Mesothelial cell of epicardium (in vitro differentiated cells): ENCODE measurements around the gene XPC. TPM values are rescaled to one million over a fixed set of nuclear protein-coding genes. Genes with fewer than 3 reads are reported as not detected.

Source experiments
- DNase-seq, 2 experiments: peaks; one replicate each; pipeline ENCODE4 v3.0.0; 2021; ENCODE audit warnings: low spot score in 2 of 2; ENCODE audit not compliant: unreplicated experiment in 2 of 2
- H3K27ac Mint-ChIP-seq: 2 replicates; pipeline ENCODE4 v1.8.0; 2021; ENCODE audit warnings: mixed read lengths
- H3K27me3 Mint-ChIP-seq: 2 replicates; pipeline ENCODE4 v1.8.0; 2021; ENCODE audit warnings: low read depth, mixed read lengths
- H3K36me3 Mint-ChIP-seq: 2 replicates; pipeline ENCODE4 v1.8.0; 2021; ENCODE audit warnings: mixed read lengths
- H3K4me1 Mint-ChIP-seq: 2 replicates; pipeline ENCODE4 v1.8.0; 2021; ENCODE audit warnings: mixed read lengths
- H3K4me3 Mint-ChIP-seq: 2 replicates; pipeline ENCODE4 v1.8.0; 2021; ENCODE audit warnings: mild to moderate bottlenecking, moderate library complexity, mixed read lengths
- H3K9me3 Mint-ChIP-seq: 2 replicates; pipeline ENCODE4 v1.8.0; 2021; ENCODE audit warnings: mixed read lengths
- total RNA-seq: library from RNA; stranded (reverse); gene quantifications from 3 replicates; pipeline ENCODE4 v1.2.1, GENCODE V29; 2021
- TF ChIP-seq, protein P1 (sequence below): fragments of 200-600 bp; sonication (generic); IDR thresholded peaks from one replicate; pipeline ENCODE4 v1.5.0; 2021; ENCODE audit warnings: antibody characterized with exemption; ENCODE audit not compliant: unreplicated experiment

Gene XPC
- total RNA-seq, 1 donor from 2014 or later, result 47.8 TPM

DNA sequence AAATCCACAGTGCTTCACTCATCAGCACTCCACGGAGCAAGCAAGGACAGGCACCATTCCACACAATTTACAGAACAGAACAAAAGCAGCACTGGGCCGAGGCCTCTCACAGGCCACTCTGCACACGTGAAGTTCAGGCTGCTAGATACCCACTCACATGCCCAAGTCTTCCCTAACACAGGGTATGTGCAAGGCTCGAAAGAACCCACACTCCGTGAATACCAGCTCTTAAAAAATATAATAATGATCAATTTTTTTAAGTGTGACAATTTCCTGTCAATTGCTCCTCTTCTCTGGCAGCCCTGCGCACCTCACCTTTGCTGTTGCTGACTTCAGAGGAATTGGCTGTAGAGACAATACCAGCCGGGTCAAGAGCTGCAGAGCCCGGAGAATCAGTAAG, 19.0 kb downstream of the XPC start:
- TF ChIP-seq, protein P1, sequence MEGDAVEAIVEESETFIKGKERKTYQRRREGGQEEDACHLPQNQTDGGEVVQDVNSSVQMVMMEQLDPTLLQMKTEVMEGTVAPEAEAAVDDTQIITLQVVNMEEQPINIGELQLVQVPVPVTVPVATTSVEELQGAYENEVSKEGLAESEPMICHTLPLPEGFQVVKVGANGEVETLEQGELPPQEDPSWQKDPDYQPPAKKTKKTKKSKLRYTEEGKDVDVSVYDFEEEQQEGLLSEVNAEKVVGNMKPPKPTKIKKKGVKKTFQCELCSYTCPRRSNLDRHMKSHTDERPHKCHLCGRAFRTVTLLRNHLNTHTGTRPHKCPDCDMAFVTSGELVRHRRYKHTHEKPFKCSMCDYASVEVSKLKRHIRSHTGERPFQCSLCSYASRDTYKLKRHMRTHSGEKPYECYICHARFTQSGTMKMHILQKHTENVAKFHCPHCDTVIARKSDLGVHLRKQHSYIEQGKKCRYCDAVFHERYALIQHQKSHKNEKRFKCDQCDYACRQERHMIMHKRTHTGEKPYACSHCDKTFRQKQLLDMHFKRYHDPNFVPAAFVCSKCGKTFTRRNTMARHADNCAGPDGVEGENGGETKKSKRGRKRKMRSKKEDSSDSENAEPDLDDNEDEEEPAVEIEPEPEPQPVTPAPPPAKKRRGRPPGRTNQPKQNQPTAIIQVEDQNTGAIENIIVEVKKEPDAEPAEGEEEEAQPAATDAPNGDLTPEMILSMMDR, result no peak
- H3K9me3 Mint-ChIP-seq, result peaks cover 27% of the 10 kb centered on the region
- H3K4me1 Mint-ChIP-seq, result no peaks in the 10 kb centered on the region
- no peaks in the 10 kb centered on the region for H3K27me3 Mint-ChIP-seq
- no peak overlapping the region for H3K4me3 Mint-ChIP-seq
- H3K27ac Mint-ChIP-seq, result no peak overlapping the region
- H3K36me3 Mint-ChIP-seq, result peaks cover 70% of the 10 kb centered on the region
- DNase-seq, result no peak

DNA sequence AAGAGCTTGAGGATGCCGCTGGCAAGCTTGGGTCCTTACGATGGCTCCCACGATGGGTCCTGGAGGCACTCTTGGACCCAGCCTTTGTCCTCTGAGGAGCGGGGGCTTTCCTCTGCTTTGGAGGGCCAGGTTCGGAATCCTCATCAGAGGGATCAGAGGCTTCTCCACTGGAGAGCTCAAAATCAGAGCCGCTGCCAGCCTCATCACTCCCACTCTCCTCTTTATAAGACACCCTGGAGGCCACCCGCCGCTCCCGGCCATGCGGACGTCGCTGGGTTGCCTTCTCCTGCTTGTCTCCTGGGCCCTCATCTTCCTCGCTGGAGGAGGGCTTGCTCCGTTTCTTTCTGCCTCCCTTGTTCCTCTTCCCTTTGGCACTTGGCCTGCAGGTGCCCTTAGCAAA, 20.0 kb downstream of the XPC start:
- TF ChIP-seq, protein P1, result no peak
- Mint-ChIP-seq H3K4me1 (no peaks in the 10 kb centered on the region), H3K9me3 (peaks cover 25% of the 10 kb centered on the region), H3K36me3 (peaks cover 69% of the 10 kb centered on the region), H3K4me3 (no peak overlapping the region), H3K27me3 (no peaks in the 10 kb centered on the region), H3K27ac (no peak overlapping the region)
- no peak for DNase-seq

DNA sequence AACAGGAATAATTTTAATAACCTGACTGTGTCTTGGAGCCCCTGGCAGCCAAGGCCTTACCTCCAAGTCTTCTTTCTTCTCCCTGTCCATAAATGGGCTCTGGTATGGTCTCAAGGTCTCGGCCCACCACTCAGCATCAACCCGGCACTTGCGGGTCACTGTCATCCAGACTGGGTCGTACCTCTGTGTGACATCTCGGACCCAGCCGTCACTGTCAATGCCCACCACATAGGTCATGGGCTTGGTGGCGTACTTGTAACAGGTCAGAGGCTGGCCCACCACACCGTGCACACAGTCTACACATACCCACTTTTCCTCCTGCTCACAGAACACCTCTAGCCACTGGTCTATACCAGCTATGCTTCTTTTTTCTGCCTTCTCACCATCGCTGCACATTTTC, 20.4 kb downstream of the XPC start:
- peaks cover 67% of the 10 kb centered on the region for H3K36me3 Mint-ChIP-seq
- no peaks in the 10 kb centered on the region for H3K27me3 Mint-ChIP-seq
- no peak for DNase-seq
- TF ChIP-seq, protein P1, result no peak
- H3K4me3 Mint-ChIP-seq, result no peak overlapping the region
- H3K9me3 Mint-ChIP-seq, result peaks cover 21% of the 10 kb centered on the region
- H3K27ac Mint-ChIP-seq, result no peak overlapping the region
- no peaks in the 10 kb centered on the region for H3K4me1 Mint-ChIP-seq

DNA sequence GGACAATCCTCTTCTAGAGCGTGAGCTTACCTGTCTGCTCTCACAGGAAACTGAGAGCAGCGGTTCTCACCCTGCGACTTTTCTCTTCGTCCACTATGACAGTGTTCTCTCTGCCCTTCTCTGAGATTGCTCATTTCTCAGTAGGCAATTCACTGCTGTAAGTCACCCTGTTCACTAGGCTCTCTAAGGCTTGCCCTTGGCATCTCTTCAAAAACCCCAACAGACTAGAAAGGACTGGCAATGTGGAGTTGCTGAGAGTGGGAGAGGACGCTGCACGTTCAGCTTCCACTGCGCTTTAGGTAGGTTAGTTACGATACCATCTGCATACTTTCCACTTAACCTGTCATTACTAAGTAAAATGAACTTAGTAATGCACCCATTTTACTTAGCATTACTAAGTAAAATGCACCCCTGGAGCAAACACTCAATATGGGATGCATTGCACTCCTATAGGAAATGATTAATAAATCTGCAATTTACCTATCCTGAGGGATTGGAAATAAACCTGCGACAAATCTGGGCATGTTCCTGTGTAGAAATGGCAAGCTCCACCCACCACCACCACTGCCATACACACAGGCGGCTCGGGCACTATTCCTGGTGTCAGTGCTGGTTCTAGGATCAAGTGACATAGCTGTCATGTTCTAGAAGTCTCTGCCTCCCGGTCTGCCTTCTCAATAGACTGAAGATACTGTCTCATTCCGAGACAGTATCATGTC, 21.4 kb downstream of the XPC start:
- DNase-seq, result no peak
- no peak overlapping the region for H3K4me3 Mint-ChIP-seq
- peaks cover 11% of the 10 kb centered on the region for H3K9me3 Mint-ChIP-seq
- peaks cover 64% of the 10 kb centered on the region for H3K36me3 Mint-ChIP-seq
- TF ChIP-seq, protein P1, result no peak
- H3K27me3 Mint-ChIP-seq, result no peaks in the 10 kb centered on the region
- H3K4me1 Mint-ChIP-seq, result no peaks in the 10 kb centered on the region
- no peak overlapping the region for H3K27ac Mint-ChIP-seq

DNA sequence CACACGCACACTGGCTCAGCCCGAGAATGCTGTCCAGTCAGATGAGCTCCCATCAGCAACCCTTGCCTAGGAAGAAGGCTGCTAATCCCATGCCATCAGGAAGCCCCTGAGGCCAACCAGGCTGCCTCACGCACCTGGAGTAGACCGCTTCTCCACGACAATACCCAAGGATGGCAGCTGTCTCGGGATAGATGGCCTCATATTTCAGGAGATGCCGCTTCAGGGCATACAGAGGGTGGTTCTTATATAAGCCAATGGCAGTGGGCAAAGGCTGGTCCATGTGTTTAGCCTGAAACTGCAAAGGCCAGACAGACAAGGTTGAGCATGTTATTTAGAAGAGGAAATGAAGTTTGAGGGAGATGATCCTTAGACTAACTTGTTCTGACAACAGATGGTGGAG, 22.2 kb downstream of the XPC start:
- Mint-ChIP-seq H3K4me3 (no peak overlapping the region), H3K27ac (no peak overlapping the region), H3K9me3 (peaks cover 5% of the 10 kb centered on the region), H3K27me3 (no peaks in the 10 kb centered on the region), H3K4me1 (no peaks in the 10 kb centered on the region), H3K36me3 (peaks cover 56% of the 10 kb centered on the region)
- TF ChIP-seq, protein P1, result no peak
- DNase-seq, result no peak
